AG04449 (cell line): ENCODE data around the gene SNTG2.

Experiments
- CTCF ChIA-PET: fragments of 350-600 bp; formaldehyde crosslinking; extraction: SDS; loops from one replicate; lab custom pipeline; 2021; ENCODE audit warnings: antibody characterized with exemption; lab: Yijun Ruan, JAX
- POLR2A ChIA-PET: fragments of 400-600, 350-600 bp; formaldehyde crosslinking; extraction: SDS; loops from one replicate; lab custom pipeline; 2020; ENCODE audit warnings: antibody characterized with exemption, inconsistent platforms; lab: Yijun Ruan, JAX
- DNase-seq: peaks from one replicate; pipeline ENCODE4 v3.0.0-alpha.2; 2010; ENCODE audit warnings: low read depth, low spot score
- H3K4me3 ChIP-seq: 2 replicates; pipeline ENCODE4 v1.5.1; 2011; ENCODE audit warnings: low read depth, mild to moderate bottlenecking, control low read depth, low read length
- CTCF ChIP-seq: IDR thresholded peaks from one replicate; pipeline ENCODE4 v1.5.1; 2011; ENCODE audit warnings: mild to moderate bottlenecking, moderate library complexity, low read length, control low read depth, inconsistent platforms; ENCODE audit not compliant: insufficient read depth; ENCODE audit errors: missing control alignments

SNTG2 gene

GRCh38 chr2:1033069-1033468 lies 82.4 kb downstream of the SNTG2 start:
- no peak for TF ChIP-seq CTCF
- ChIA-PET CTCF (no interaction called here), POLR2A (no interaction called here)
- no peak for DNase-seq
- H3K4me3 ChIP-seq = no peak overlapping the region

- DNase-seq = no peak
- H3K4me3 ChIP-seq = no peak overlapping the region
- TF ChIP-seq CTCF = no peak
- ChIA-PET CTCF (interaction anchor here (2.5 kb wide), 1 partner anchor 14 kb away, joined by 8 read pairs; no protein-coding TSS in a partner anchor), POLR2A (no interaction called here)
These were observed 86.4 kb downstream of the SNTG2 start for GRCh38 chr2:1037066-1037465.

DNA sequence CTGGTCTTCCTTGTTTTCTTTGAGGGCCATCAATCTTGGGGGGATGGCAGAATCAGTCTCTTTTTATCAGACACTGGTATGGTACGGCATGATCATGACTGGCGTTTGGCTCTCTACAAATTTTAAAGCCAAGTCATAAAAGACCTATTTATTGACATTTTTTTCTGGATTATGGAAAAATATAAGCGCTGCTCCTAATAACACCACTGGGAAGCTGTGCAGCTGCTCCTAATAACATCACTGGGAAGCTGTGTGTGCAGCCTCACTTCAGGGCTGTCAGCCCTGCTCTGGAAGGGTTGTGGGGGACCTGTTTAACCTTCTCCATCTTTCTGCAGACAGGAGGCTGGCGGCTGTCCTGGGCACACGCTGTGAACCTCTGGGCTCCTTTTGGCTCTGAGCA lies 88.9 kb downstream of the SNTG2 start:
- no peak for TF ChIP-seq CTCF
- H3K4me3 ChIP-seq = no peak overlapping the region
- CTCF ChIA-PET = no interaction called here
- DNase-seq = no peak
- POLR2A ChIA-PET = no interaction called here

DNA sequence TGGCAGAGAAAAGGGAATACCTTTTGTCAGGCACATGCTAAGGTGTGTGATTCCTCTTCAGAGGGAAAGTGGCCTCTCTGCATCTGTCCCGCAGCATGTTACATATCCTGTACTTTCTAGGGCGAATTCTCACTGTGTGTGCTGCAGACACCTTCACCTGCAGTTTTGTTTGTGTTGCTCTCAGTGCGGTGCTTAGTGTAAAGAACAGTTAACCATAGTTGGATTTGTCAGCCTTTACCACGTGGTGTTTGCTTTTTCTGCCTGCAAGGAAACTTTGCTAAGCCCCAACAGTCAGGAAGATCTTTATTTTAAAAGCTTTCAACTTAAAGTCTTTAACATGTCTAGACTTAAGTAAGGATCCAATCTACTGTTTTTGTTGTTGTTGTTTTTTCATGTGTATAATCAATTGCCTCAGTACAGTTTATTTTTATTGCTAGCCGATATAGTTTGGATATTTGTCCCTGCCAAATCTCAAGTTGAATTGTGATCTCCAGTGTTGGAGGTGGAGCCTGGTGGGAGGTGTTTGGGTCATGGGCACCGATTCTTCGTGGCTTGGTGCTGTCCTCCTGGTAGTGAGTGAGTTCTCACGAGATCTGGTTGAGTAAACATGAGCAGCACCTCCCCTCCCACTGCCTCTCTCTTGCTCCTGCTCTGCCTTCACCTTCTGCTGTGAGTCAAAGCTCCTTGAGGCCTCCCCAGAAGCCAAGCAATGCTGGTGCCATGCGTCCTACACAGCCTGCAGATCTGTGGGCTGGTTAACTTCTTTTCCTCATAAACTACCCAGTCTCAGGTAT lies 90.6 kb downstream of the SNTG2 start:
- POLR2A ChIA-PET = no interaction called here

DNA sequence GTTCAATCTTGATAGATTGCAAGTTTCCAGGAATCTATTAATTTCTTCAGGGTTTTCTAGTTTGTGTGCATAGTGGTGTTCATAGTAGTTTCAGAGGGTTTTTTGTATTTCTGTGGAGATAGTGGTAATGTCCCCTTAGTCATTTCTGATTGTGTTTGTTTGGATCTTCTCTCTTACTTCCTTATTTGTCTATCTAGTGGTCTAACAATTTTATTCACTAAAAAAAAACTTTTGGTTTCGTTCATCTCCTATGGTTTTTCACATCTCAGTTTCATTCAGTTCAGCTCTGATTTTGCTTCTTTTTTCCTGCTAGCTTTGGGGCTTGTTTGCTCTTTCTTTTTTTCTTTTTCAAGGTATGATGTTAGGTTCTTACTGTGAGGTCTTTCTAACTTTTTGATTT lies 94.5 kb downstream of the SNTG2 start:
- ChIA-PET CTCF (no interaction called here), POLR2A (no interaction called here)
- no peak for TF ChIP-seq CTCF

More for the DNA sequence above, 90.6 kb downstream of the SNTG2 start:
- CTCF ChIA-PET = no interaction called here
- no peak for DNase-seq
- no peak for TF ChIP-seq CTCF
- no peak overlapping the region for H3K4me3 ChIP-seq

DNA sequence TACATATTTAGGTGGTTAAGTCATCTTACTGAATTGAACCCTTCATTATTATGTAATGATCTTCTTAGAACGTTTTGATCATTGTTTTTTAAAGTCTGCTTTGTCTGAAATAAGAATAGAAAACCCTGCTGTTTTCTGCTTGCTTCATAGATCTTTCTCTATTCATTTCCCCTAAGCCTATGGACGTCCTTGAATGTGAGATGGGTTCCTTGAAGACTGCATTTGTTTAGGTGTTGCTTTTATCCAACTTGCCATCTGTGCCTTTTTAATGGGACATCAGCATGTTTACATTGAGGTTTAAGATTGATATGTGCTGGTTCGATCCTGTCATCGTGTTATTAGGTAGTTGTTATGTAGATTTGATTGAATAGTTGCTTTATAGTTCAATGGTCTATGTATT lies 95.4 kb downstream of the SNTG2 start:
- DNase-seq = no peak

More for the DNA sequence above, 94.5 kb downstream of the SNTG2 start:
- H3K4me3 ChIP-seq = no peak overlapping the region
- no peak for DNase-seq

More for the DNA sequence above, 95.4 kb downstream of the SNTG2 start:
- CTCF ChIA-PET = no interaction called here
- POLR2A ChIA-PET = no interaction called here
- TF ChIP-seq CTCF = no peak
- H3K4me3 ChIP-seq = no peak overlapping the region
